Measurements from ENCODE around the gene MANBA.
"Not testable (repeated sequence)": the region's sequence is repeated elsewhere in the genome, so short reads cannot be mapped to it uniquely, and the experiment has no call there.

MANBA gene

GRCh38 chr4:102619021-102619420, 141.7 kb downstream of the MANBA start:
- not testable (repeated sequence) for DNase-seq

- DNase-seq: no peak
These were observed 144.1 kb downstream of the MANBA start for GRCh38 chr4:102616636-102617035.

- no peak for DNase-seq
These were observed 146.0 kb downstream of the MANBA start for GRCh38 chr4:102614801-102615200.

- no peak for DNase-seq
These were observed 147.9 kb downstream of the MANBA start for GRCh38 chr4:102612824-102613366.

GRCh38 chr4:102612210-102612609, 148.6 kb downstream of the MANBA start:
- no peak for DNase-seq

- no peak for DNase-seq
These were observed 150.3 kb downstream of the MANBA start for GRCh38 chr4:102610476-102610875.

GRCh38 chr4:102610007-102610406, 150.8 kb downstream of the MANBA start:
- no peak for DNase-seq

- DNase-seq: no peak
These were observed 152.6 kb downstream of the MANBA start for GRCh38 chr4:102608190-102608589.

GRCh38 chr4:102606846-102607450, 153.8 kb downstream of the MANBA start:
- DNase-seq: no peak

- no peak for DNase-seq
These were observed 154.5 kb downstream of the MANBA start for GRCh38 chr4:102606261-102606660.

- DNase-seq: no peak
These were observed 156.4 kb downstream of the MANBA start for GRCh38 chr4:102604222-102604940.

- DNase-seq: no peak
These were observed 159.1 kb downstream of the MANBA start for GRCh38 chr4:102601586-102602227.

- no peak for DNase-seq
These were observed 160.1 kb downstream of the MANBA start for GRCh38 chr4:102600689-102601088.

- no peak for DNase-seq
These were observed 160.9 kb downstream of the MANBA start for GRCh38 chr4:102599886-102600285.

GRCh38 chr4:102599455-102599854, 161.3 kb downstream of the MANBA start:
- no peak for DNase-seq

GRCh38 chr4:102598762-102599374, 161.9 kb downstream of the MANBA start:
- no peak for DNase-seq

GRCh38 chr4:102598086-102598761, 162.5 kb downstream of the MANBA start:
- DNase-seq: no peak

- no peak for DNase-seq
These were observed 164.2 kb downstream of the MANBA start for GRCh38 chr4:102596532-102596931.

- DNase-seq: no peak
These were observed 166.8 kb downstream of the MANBA start for GRCh38 chr4:102594000-102594399.

GRCh38 chr4:102593147-102593546, 167.6 kb downstream of the MANBA start:
- no peak for DNase-seq

GRCh38 chr4:102592256-102592655, 168.5 kb downstream of the MANBA start:
- DNase-seq: no peak

- DNase-seq: no peak
These were observed 171.0 kb downstream of the MANBA start for GRCh38 chr4:102589743-102590142.

- DNase-seq: no peak
These were observed 174.1 kb downstream of the MANBA start for GRCh38 chr4:102586644-102587021.
